GM12874 (cell line): ENCODE measurements around the gene VAV1.

ENCODE experiments used
- TF ChIP-seq, protein P1 (sequence below): IDR thresholded peaks from 2 replicates; pipeline ENCODE4 v1.5.1; 2011; ENCODE audit warnings: low read depth, mild to moderate bottlenecking, control low read depth, low read length, moderate library complexity; ENCODE audit not compliant: insufficient read depth

The VAV1 gene

DNA sequence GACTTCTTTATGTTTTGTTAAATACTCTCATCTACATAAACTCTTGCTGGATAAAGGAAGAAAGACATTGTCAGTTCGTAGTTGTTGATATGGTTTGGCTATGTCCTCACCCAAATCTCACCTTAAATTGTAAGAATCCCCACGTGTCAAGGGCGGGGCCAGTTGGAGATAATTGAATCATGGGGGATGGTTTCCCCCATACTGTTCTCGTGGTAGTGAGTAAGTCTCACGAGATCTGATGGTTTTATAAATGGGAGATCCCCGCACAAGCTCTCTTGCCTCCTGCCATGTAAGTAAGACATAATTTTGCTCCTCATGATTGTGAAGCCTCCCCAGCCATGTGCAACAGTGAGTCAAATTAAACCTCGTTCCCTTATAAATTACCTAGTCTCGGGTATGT is 118.4 kb downstream of the VAV1 start:
- TF ChIP-seq, protein P1, sequence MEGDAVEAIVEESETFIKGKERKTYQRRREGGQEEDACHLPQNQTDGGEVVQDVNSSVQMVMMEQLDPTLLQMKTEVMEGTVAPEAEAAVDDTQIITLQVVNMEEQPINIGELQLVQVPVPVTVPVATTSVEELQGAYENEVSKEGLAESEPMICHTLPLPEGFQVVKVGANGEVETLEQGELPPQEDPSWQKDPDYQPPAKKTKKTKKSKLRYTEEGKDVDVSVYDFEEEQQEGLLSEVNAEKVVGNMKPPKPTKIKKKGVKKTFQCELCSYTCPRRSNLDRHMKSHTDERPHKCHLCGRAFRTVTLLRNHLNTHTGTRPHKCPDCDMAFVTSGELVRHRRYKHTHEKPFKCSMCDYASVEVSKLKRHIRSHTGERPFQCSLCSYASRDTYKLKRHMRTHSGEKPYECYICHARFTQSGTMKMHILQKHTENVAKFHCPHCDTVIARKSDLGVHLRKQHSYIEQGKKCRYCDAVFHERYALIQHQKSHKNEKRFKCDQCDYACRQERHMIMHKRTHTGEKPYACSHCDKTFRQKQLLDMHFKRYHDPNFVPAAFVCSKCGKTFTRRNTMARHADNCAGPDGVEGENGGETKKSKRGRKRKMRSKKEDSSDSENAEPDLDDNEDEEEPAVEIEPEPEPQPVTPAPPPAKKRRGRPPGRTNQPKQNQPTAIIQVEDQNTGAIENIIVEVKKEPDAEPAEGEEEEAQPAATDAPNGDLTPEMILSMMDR = no peak

DNA sequence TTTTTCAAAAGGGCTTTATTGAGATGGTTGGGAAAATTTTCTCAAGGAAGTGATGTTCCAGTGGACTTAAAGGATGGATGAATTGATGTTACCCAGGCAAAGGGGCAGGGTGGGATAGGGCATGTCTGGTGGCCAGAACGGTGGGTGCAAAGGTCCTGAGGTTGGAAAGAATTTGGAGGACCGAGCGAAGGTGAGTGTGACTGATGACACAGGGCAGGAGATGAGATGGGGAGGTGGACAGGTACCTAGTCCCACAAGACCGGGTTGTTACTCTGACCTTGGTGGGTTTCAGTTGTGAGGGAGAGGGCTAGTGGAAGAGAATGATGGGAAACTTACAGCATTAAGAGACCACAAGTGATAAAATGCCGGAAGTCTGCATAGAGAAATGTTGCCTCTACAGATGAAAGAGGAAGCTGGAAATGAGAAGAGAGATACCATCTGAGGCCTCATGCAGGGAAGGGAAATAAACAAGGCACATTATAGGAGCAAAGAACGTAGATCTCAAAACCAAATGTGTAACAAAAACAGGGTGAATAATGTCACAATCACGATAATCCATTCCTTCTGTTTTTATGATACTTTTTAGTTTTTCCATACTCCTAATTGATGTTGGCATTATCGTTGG is 119.4 kb downstream of the VAV1 start:
- TF ChIP-seq, protein P1 = no peak

DNA sequence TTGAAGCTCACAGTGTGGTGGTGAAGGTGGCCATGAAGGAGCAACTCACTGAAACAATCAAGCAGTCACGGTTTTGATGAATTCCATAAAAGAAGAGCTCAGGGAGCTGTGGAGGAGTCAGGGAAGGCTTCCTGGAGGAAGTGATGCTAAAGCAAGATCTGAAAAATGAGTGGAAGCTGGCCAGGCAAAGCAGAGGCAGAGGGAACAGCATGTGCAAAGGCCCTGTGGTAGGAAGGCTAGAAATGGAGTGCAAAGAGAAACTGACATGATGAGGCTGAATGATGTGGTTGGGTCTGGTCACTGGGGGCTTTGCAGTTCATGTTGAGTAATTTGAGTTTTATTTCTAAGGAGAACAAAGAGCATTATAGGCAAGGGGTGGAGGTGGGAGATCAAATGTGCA is 121.8 kb downstream of the VAV1 start:
- TF ChIP-seq, protein P1 = no peak

DNA sequence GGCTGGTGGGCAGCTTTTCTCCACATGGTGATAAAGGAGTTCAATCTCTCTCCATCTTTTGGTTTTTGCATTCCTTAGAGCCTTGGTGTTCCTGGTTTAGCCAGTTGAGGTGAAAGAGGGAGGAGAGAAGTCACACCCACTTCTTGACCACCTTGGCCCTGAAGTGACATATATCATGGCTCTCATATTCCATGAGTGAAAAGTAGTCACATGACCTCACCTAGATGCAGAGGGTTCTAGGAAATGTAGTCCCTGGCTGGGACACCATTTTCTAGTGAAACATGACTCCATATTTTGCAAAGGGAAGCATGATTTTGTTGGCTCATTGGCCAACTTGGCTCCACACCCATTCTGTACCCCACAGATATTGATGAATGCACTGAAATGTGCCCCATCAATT is 130.9 kb downstream of the VAV1 start:
- TF ChIP-seq, protein P1 = no peak

DNA sequence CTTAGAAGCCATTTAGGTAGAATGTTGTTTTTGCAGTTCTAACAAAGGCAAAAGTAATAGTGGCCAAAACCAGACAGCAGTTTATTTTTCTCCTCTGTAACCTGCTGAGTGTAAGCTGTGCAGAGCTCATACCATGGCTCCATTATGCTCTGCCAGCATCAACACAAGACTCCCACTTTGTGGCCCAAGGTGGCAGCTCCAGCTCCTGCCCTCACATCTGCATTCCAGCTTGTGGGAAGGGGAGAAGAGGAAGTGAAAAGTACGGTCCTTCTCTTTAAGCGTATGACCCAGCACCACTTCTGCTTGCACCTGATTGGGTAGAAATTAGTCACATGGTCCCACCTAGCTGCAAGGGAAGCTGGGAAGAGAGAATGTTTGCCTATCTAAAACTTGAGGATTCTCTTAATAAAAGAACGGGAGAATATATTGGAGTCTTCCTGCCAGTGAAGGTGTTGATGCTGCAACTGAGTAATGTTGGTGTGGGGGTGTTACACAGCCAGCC is 134.1 kb downstream of the VAV1 start:
- TF ChIP-seq, protein P1 = no peak
